IMR-90 (cell line): ENCODE data around the gene LGALS13. TPM values are rescaled to one million over a fixed set of nuclear protein-coding genes. Genes with fewer than 3 reads are reported as not detected.

Experiments used
- ATAC-seq: fragments of 200-7000 bp; cut with Tn5 transposase; 2 replicates; pipeline ENCODE4 v1.9.1; 2020; ENCODE audit warnings: low read depth, mild to moderate bottlenecking, moderate library complexity
- BruUV-seq: library from RNA; stranded (reverse); fragments of 400-500 nt; replicated peaks from 2 replicates; lab custom pipeline; 2021; lab: Mats Ljungman, UMichigan
- CTCF ChIA-PET: fragments of 300-600 bp; formaldehyde crosslinking; extraction: SDS; loops from one replicate; lab custom pipeline; 2021; ENCODE audit warnings: antibody characterized with exemption; lab: Yijun Ruan, JAX
- POLR2A ChIA-PET: fragments of 300-600 bp; sonication (Branson Sonifier 250); formaldehyde crosslinking; loops from one replicate; lab custom pipeline; 2022; ENCODE audit warnings: antibody characterized with exemption; ENCODE audit not compliant: unreplicated experiment; lab: Charles Lee
- DNase-seq: peaks from one replicate; pipeline ENCODE4 v3.0.0; 2013
- H2AFZ ChIP-seq: replicated peaks from 2 replicates; pipeline ENCODE3; 2013; ENCODE audit warnings: low read length, mild to moderate bottlenecking; ENCODE audit not compliant: poor library complexity
- H2AK5ac ChIP-seq: 2 replicates; pipeline ENCODE4 v1.6.1; 2013; ENCODE audit warnings: low read depth, low read length, inconsistent platforms
- H2AK9ac ChIP-seq: replicated peaks from 2 replicates; pipeline ENCODE3; 2013; ENCODE audit warnings: mild to moderate bottlenecking, low read depth, low read length, moderate library complexity; ENCODE audit not compliant: poor library complexity
- H2BK120ac ChIP-seq: 2 replicates; pipeline ENCODE4 v1.6.1; 2013; ENCODE audit warnings: low read depth, low read length, inconsistent platforms
- H2BK15ac ChIP-seq: 3 replicates; pipeline ENCODE4 v1.6.1; 2013; ENCODE audit warnings: low read depth, low read length, inconsistent platforms
- H2BK20ac ChIP-seq: 2 replicates; pipeline ENCODE4 v1.6.1; 2013; ENCODE audit warnings: low read depth, mild to moderate bottlenecking, inconsistent platforms, low read length, moderate library complexity
- H2BK5ac ChIP-seq: 2 replicates; pipeline ENCODE4 v1.6.1; 2013; ENCODE audit warnings: mild to moderate bottlenecking, low read depth, low read length, inconsistent platforms; ENCODE audit not compliant: poor library complexity, severe bottlenecking
- H3K14ac ChIP-seq: replicated peaks from 2 replicates; pipeline ENCODE4 v1.6.1; 2013; ENCODE audit warnings: low read depth, low read length, inconsistent platforms
- H3K18ac ChIP-seq: 2 replicates; pipeline ENCODE4 v1.6.1; 2013; ENCODE audit warnings: low read depth, low read length, control low read depth
- H3K23ac ChIP-seq: 2 replicates; pipeline ENCODE4 v1.6.1; 2013; ENCODE audit warnings: low read depth, low read length, inconsistent platforms
- H3K27ac ChIP-seq: 2 replicates; pipeline ENCODE4 v1.5.1; 2013; ENCODE audit warnings: mild to moderate bottlenecking, control low read depth, low read length; ENCODE audit not compliant: insufficient read depth
- H3K27me3 ChIP-seq: 2 replicates; pipeline ENCODE4 v1.6.1; 2013; ENCODE audit warnings: low read length; ENCODE audit not compliant: control insufficient read depth, insufficient read depth
- H3K36me3 ChIP-seq: 2 replicates; pipeline ENCODE4 v1.6.1; 2013; ENCODE audit warnings: low read length, mixed read lengths; ENCODE audit not compliant: control insufficient read depth, insufficient read depth
- H3K4ac ChIP-seq: 2 replicates; pipeline ENCODE4 v1.6.1; 2013; ENCODE audit warnings: low read depth, low read length, inconsistent platforms
- H3K4me1 ChIP-seq: 2 replicates; pipeline ENCODE4 v1.6.1; 2013; ENCODE audit warnings: low read length, mixed read lengths; ENCODE audit not compliant: control insufficient read depth, insufficient read depth
- H3K4me2 ChIP-seq: 2 replicates; pipeline ENCODE4 v1.6.1; 2013; ENCODE audit warnings: low read depth, mild to moderate bottlenecking, control low read depth, low read length, moderate library complexity
- H3K4me3 ChIP-seq: 2 replicates; pipeline ENCODE4 v1.5.1; 2013; ENCODE audit warnings: low read depth, mild to moderate bottlenecking, control low read depth, low read length, moderate library complexity; ENCODE audit not compliant: insufficient read depth
- H3K56ac ChIP-seq: 2 replicates; pipeline ENCODE4 v1.6.1; 2013; ENCODE audit warnings: low read length, inconsistent platforms; ENCODE audit not compliant: insufficient read depth; ENCODE audit errors: extremely low read depth
- H3K79me1 ChIP-seq, 2 experiments: 2 replicates each; pipeline ENCODE4 v1.6.1; 2013; ENCODE audit warnings: low read length in 2 of 2, inconsistent platforms in 1 of 2, low read depth in 1 of 2
- H3K9ac ChIP-seq: 2 replicates; pipeline ENCODE4 v1.6.1; 2013; ENCODE audit warnings: low read depth, low read length, control low read depth
- H3K9me1 ChIP-seq: 2 replicates; pipeline ENCODE4 v1.6.1; 2013; ENCODE audit warnings: low read length, inconsistent platforms; ENCODE audit not compliant: insufficient read depth
- H3K9me3 ChIP-seq: 2 replicates; pipeline ENCODE4 v1.6.1; 2013; ENCODE audit warnings: low read length; ENCODE audit not compliant: control insufficient read depth, insufficient read depth
- H4K20me1 ChIP-seq: 2 replicates; pipeline ENCODE4 v1.6.1; 2013; ENCODE audit warnings: low read length, inconsistent platforms; ENCODE audit not compliant: insufficient read depth
- H4K5ac ChIP-seq: 2 replicates; pipeline ENCODE4 v1.6.1; 2013; ENCODE audit warnings: mild to moderate bottlenecking, low read depth, low read length, control low read depth
- H4K8ac ChIP-seq, 2 experiments: 2 replicates each; pipeline ENCODE4 v1.6.1; 2013; ENCODE audit warnings: low read depth in 2 of 2, low read length in 2 of 2, control low read depth in 1 of 2, inconsistent platforms in 1 of 2
- H4K91ac ChIP-seq: 2 replicates; pipeline ENCODE4 v1.6.1; 2013; ENCODE audit warnings: low read depth, low read length, inconsistent platforms; ENCODE audit not compliant: insufficient read depth
- CTCF ChIP-seq: conservative IDR thresholded peaks from 2 replicates; pipeline ENCODE4 v1.5.1; 2012; ENCODE audit warnings: mild to moderate bottlenecking, low read depth, low read length, improper control_type of control experiment
- ELK1 ChIP-seq: fragments of 150-350 bp; IDR thresholded peaks from 2 replicates; pipeline ENCODE4 v1.6.1; 2016; ENCODE audit warnings: low read depth, mild to moderate bottlenecking, low read length, moderate library complexity, borderline replicate concordance
- MAZ ChIP-seq: IDR thresholded peaks from 2 replicates; pipeline ENCODE4 v1.6.1; 2012; ENCODE audit warnings: low read depth, mild to moderate bottlenecking, low read length, improper control_type of control experiment, moderate library complexity, borderline replicate concordance
- NFE2L2 ChIP-seq: fragments of 150-350 bp; IDR thresholded peaks from 2 replicates; pipeline ENCODE4 v1.6.1; 2016; ENCODE audit warnings: low read depth, mild to moderate bottlenecking, low read length
- POLR2A ChIP-seq: IDR thresholded peaks from 2 replicates; pipeline ENCODE4 v1.6.1; 2012; ENCODE audit warnings: mild to moderate bottlenecking, low read depth, low read length
- RAD21 ChIP-seq: IDR thresholded peaks from 2 replicates; pipeline ENCODE4 v1.6.1; 2012; ENCODE audit warnings: low read length, improper control_type of control experiment
- RCOR1 ChIP-seq: IDR thresholded peaks from 2 replicates; pipeline ENCODE4 v1.6.1; 2012; ENCODE audit warnings: mild to moderate bottlenecking, low read length, improper control_type of control experiment; ENCODE audit not compliant: insufficient replicate concordance
- RFX5 ChIP-seq: IDR thresholded peaks from 2 replicates; pipeline ENCODE4 v1.8.0; 2012; ENCODE audit warnings: low read depth, mild to moderate bottlenecking, low read length, moderate library complexity
- USF2 ChIP-seq: fragments of 150-350 bp; IDR thresholded peaks from 2 replicates; pipeline ENCODE4 v1.6.1; 2017; ENCODE audit warnings: mild to moderate bottlenecking, antibody characterized with exemption, low read length, low read depth
- WGBS, 2 experiments: methylation state at CpG; one replicate each; pipeline versions ENCODE4 v1.1.5 to v1.1.7; 2013; ENCODE audit warnings: missing lambda C conversion rate in 2 of 2; ENCODE audit not compliant: insufficient read length in 1 of 2; ENCODE audit errors: extremely low coverage in 2 of 2; 5-methylcytosine and 5-hydroxymethylcytosine counted together
- dilution Hi-C: fragments of 300-500 bp; cut with HindIII; formaldehyde crosslinking; loops from one replicate; pipeline ENCODE4 v1.14.3; 2018; ENCODE audit warnings: low sequenced_read_pairs; ENCODE audit not compliant: unreplicated experiment
- in situ Hi-C: fragments of 300-500 bp; cut with MboI; formaldehyde crosslinking; loops from 3 replicates; pipeline ENCODE4 v1.14.3; 2019; ENCODE audit warnings: low sequenced_read_pairs, inconsistent platforms, mixed read lengths
- intact Hi-C: fragments of 100-400 bp; cut with micrococcal nuclease; formaldehyde crosslinking; loops from 2 replicates; pipeline ENCODE4 v1.10.0; 2022
- polyA plus RNA-seq, 3 experiments: library from polyadenylated mRNA; depleted of rRNA; stranded (reverse); fragments of >200 nt; gene quantifications; 2 replicates each; pipeline ENCODE4 v1.2.3, GENCODE V29; 2012; ENCODE audit warnings: low replicate concordance in 1 of 3
- total RNA-seq: library from RNA; depleted of rRNA; stranded (reverse); fragments of >200 nt; gene quantifications from 2 replicates; pipeline ENCODE4 v1.2.3, GENCODE V29; 2012

LGALS13 gene
- total and polyA plus RNA-seq, 2 of the 4 experiments (the other 2 are of a cell fraction): not detected

- dilution Hi-C loops: no loop called here
- Histone ChIP-seq H3K36me3 (no peaks in the 10 kb centered on the region), H3K9me1 (no peaks in the 10 kb centered on the region), H3K27me3 (no peaks in the 10 kb centered on the region), H3K79me1 (no peaks in the 10 kb centered on the region), H2AK9ac (no peak overlapping the region), H3K18ac (no peak overlapping the region), H3K14ac (no peak overlapping the region), H3K4me3 (no peak overlapping the region), H2BK20ac (no peak overlapping the region), H3K56ac (no peak overlapping the region), H2BK120ac (no peak overlapping the region), H3K27ac (no peak overlapping the region), H3K9me3 (no peaks in the 10 kb centered on the region), H3K9ac (no peak overlapping the region), H4K20me1 (no peaks in the 10 kb centered on the region), H3K4me1 (no peaks in the 10 kb centered on the region), H2BK5ac (no peak overlapping the region), H4K91ac (no peak overlapping the region), H4K8ac (no peak overlapping the region), H2AFZ (no peak overlapping the region), H4K5ac (no peak overlapping the region), H3K4ac (no peak overlapping the region), H2BK15ac (no peak overlapping the region), H2AK5ac (no peak overlapping the region), H3K4me2 (no peak overlapping the region), H3K23ac (no peak overlapping the region)
- ChIA-PET POLR2A (no interaction called here), CTCF (no interaction called here)
- TF ChIP-seq USF2 (no peak), RAD21 (no peak), MAZ (no peak), RCOR1 (no peak), NFE2L2 (no peak), RFX5 (no peak), POLR2A (no peak), CTCF (no peak), ELK1 (no peak)
- BruUV-seq: no TSS peak
- intact Hi-C loops: no loop called here
- in situ Hi-C loops: no loop called here
- DNase-seq (no peak), ATAC-seq (no peak)
- no CpG with 5 or more reads among the region's 5 CpGs for WGBS, 2 experiments
Measured at GRCh38 chr19:39623946-39624345, 21.6 kb downstream of the LGALS13 start.
